HG03060 (cell line): Measurements from ENCODE around the gene PACSIN1.

Experiments used
- ATAC-seq: cut with Tn5 transposase; IDR thresholded peaks from one replicate; pipeline ENCODE4 v1.9.1; 2021; ENCODE audit warnings: low read depth, moderate number of reproducible peaks; ENCODE audit not compliant: unreplicated experiment

PACSIN1 gene

DNA sequence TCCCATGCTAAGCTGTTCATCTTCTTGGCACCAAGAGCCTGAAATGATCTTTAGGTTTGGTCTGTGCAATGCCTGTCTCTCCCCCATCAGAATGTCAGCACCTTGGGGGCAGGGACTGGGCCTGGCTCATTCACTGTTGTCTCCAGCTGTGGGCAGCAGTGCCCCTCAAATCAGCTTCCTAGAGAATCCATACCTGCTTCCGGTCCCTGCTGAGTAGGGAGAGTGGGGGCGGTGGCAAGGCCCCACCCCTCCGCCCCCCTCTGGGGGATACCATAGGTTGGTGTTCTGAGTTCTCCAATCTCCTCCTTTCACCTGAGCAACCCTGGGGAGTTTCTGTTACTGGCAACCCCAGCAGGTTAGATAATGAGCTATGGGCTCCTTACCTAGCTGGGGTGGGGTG lies 109.5 kb downstream of the PACSIN1 start:
- no peak for ATAC-seq

DNA sequence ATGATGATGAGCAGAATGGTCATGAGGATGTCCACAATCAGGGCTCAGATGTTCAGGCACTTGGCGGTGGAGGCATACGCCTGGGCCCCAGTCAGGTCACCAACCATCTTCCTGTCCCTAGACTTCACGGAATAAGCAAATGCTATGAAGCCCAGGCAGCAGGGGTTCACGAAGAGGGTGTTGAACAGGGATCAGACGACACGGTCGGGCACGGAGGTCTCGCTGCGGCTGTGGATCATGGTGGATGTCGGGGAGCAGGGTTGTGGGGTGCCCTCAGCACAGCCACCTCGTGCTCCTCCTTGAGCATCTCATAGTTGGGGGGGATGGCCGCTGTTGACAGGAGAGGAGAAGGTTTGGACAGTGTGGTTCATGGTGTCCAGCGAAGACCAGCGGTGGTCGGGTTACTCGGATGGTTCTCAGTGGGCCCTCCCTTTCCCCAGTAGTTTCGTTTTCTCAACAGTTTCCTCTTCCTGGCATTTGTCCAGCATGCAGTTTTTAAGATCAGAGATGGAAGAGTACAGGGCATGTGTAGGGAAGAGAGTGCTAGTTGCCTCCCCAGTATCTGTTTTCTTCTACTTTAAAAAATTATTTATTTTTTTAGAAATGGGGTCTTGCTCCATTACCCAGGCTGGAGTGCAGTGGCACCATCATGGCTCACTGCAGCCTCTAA lies 110.5 kb downstream of the PACSIN1 start:
- ATAC-seq, result no peak

DNA sequence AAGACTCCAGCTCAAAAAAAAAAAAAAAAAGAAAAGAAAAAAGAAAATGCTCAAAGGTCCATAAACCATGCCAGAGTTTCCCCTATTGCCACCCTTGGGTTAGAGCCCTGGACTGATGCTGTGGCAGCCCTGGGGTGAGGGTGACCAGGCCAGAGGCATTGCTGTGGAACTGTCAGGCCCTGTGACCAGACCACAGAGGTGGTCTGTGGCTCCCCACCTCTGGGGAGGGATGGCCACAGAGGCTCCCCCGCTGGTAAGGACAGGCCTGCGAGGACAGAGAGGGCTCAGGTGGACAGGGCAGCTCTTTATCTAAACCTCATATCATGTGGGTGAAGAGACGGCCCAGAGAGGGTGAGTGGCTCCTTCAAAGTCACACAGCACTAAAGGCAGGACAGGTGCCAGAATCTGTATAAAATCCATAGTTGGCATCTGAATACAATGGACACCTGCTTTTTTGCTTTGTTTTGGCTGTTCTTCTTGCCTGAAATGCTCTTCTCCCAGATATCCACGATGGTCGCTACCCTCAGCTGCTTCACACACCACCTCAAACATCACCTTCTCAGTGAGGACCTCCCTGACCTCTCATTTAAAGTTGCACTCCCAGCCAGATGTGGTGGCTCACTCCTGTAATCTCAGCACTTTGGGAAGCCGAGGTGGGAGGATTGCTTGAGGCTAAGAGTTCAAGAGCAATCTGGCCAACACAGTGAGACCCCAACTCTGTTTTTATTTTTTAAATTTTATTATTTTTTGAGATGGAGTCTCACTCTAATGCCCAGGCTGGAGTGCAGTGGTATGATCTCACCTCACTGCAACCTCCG lies 112.8 kb downstream of the PACSIN1 start:
- no peak for ATAC-seq

DNA sequence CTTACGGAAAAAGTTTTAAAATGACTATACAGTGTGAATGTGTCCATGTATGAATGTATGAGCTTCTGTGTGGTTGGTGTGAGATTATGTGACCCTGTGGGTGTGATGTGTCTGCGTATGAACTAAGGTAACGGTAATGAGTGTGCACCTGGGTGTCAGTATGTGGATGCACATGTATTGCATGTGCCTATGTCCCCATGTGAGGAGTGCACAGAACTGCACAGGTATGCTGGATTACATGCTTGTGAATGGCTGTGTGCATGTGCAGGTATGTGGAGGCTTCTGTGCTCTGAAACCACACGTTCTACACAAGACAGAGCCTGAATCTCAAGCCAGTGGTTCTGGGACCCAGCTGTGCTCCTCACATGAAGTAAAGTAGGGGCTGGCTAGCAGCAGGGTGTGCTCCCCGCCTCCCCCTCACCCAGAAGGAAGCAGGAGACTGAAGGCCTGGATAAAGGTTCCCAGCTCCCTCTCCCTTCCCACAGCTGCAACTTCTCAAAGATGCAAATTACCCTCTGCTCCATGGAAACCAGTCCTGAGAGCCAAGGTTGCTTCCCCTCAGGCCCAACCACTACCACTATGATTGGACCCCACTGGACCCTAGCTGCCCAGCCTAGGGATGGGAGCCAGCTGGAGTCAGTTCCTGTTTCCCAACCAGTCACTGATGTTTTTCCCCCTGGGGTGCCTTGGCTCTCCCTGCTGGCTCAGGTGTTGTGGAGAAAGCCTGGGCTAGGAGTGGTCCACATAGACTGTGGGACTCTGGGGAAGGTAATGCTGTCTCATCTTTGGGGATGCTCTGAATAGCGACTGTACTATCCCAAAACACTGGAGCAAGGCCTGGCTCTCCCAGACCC lies 115.1 kb downstream of the PACSIN1 start:
- ATAC-seq, result no peak

DNA sequence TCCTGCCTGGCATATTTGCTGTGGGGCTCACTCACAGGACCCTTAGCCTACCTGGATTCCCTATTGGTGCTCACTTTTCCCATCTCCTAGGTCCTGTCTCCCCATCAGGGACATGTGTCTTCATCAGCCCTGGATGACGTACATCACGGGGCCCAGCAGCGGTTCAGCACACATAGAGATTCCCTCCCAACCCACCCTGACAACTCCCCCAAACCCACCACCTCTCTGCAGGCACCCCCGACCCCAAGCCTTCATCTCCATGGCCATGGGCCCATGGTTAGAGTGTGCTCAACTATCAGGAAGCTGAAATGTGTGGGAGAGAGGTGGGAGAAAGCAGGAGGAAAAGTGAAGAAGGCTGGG lies 115.7 kb downstream of the PACSIN1 start:
- ATAC-seq, result no peak

DNA sequence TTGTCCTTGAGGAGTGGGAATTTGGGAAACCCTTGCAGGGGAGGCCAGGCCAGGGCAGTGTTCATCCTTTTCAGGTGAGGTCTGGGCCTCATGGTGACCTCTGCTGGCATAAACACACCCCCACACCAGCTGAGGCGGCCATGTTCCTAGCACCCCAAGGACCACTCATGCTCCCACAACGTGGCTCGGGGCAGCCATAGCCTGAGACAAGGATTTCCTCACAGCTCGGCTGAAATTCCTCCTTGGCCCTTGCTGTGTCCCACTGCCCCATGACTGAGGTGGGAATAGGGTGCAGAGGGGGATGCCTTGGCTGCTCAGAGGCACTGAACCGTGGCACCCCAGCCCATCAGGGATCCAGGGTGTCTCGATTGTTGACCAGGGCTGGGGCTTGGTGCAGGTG lies 117.6 kb downstream of the PACSIN1 start:
- no peak for ATAC-seq

DNA sequence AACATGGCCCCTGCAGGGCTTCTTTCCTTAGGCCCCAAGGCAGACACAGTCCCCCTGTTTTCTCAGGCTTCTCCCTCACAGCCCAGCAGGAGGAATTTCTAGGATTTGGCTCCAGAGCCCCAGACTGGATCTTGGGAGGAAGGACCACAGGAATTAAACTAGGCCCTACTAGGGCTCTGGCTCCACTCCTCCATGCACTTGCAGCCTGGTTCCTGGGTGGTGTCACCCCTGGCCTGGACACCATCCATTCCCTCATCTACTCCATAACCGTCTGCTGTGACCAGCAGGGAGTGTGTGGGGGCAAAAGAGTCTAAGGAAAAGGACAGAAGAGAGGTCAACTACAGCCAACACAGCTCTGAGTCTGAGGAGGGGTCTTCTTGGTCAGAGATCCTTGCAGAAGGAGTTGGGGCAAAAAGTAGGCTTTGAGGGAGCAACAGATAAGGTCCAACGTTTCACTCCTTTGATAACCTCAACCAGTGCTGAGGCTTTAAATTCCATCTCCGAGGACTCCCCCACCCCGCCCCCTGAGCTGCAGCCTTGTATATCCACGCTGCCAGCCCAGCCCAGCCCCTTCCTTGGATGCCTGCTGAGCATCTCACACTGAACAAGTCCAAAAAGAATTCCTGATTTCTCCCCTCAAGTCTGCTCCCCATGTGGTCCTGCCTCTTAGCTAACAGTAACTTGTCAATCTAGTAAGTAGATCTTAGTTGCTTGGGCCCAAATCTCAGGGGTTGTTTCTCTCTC lies 118.2 kb downstream of the PACSIN1 start:
- ATAC-seq, result no peak

DNA sequence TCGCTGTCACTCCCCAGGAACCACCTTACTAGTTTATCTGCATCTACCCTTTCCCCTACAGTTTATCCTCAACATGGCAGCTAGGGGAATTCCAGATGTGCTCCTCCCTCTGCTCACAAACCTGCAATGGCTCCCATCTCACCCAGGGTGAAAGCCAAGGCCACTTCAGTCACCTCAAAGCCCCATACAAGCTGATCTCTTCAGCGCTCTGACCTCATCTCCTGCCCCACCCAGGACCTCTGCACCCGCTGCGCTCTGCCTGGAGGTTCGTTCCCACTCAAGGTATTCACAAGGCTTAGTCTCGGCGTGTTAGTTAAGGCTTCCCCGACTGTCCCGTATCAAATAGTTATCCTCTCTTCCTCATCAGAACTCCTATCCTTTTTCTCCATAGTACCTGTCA lies 118.8 kb downstream of the PACSIN1 start:
- no peak for ATAC-seq
